PC-3 (cell line): ENCODE results near the gene CIITA. TPM values are rescaled to one million over a fixed set of nuclear protein-coding genes. Genes with fewer than 3 reads are reported as not detected.

Source experiments
- ATAC-seq: fragments of 200-7000 bp; cut with Tn5 transposase; 2 replicates; pipeline ENCODE4 v1.9.1; 2020; ENCODE audit warnings: mild to moderate bottlenecking, moderate library complexity
- BruUV-seq: library from RNA; stranded (reverse); fragments of 400-500 nt; replicated peaks from 2 replicates; lab custom pipeline; 2021; lab: Mats Ljungman, UMichigan
- CTCF ChIA-PET: fragments of 300-600 bp; sonication (Branson Sonifier 250); formaldehyde crosslinking; loops from one replicate; lab custom pipeline; 2022; ENCODE audit warnings: antibody characterized with exemption; lab: Charles Lee
- POLR2A ChIA-PET: fragments of 300-600 bp; sonication (Branson Sonifier 250); formaldehyde crosslinking; loops from one replicate; lab custom pipeline; 2022; ENCODE audit warnings: antibody characterized with exemption; ENCODE audit not compliant: unreplicated experiment; lab: Charles Lee
- DNase-seq: peaks from one replicate; pipeline ENCODE4 v3.0.0-alpha.2; 2015
- H2AFZ ChIP-seq: fragments of 300-600 bp; sonication (generic); 2 replicates; pipeline ENCODE4 v1.6.0; 2016; ENCODE audit warnings: antibody characterized with exemption, low read length
- H3F3A ChIP-seq: fragments of 300-600 bp; sonication (generic); one replicate; pipeline ENCODE4 v1.6.0; 2017; ENCODE audit warnings: antibody characterized with exemption, low read length, control low read depth, mild to moderate bottlenecking; ENCODE audit not compliant: unreplicated experiment
- H3K27ac ChIP-seq: fragments of 300-600 bp; sonication (generic); 2 replicates; pipeline ENCODE4 v1.5.1; 2016; ENCODE audit warnings: mild to moderate bottlenecking, low read length
- H3K27me3 ChIP-seq: fragments of 300-600 bp; sonication (generic); 2 replicates; pipeline ENCODE4 v1.6.1; 2016; ENCODE audit warnings: low read length, mixed read lengths
- H3K36me3 ChIP-seq: fragments of 300-600 bp; sonication (generic); 2 replicates; pipeline ENCODE4 v1.6.1; 2016; ENCODE audit warnings: low read depth, mixed run types, low read length, mixed read lengths
- H3K4me1 ChIP-seq: fragments of 300-600 bp; sonication (generic); 2 replicates; pipeline ENCODE4 v1.5.1; 2016; ENCODE audit warnings: low read length; ENCODE audit not compliant: insufficient read depth
- H3K4me2 ChIP-seq: fragments of 300-600 bp; sonication (generic); 2 replicates; pipeline ENCODE4 v1.6.0; 2016; ENCODE audit warnings: low read length
- H3K4me3 ChIP-seq: fragments of 300-600 bp; sonication (generic); 2 replicates; pipeline ENCODE4 v1.5.1; 2016; ENCODE audit warnings: mild to moderate bottlenecking, low read length, mixed read lengths
- H3K79me2 ChIP-seq: fragments of 300-600 bp; sonication (generic); 2 replicates; pipeline ENCODE4 v1.6.1; 2017; ENCODE audit warnings: low read length, mixed read lengths
- H3K9ac ChIP-seq: fragments of 300-600 bp; sonication (generic); 2 replicates; pipeline ENCODE4 v1.6.0; 2016; ENCODE audit warnings: mild to moderate bottlenecking, low read length
- H3K9me2 ChIP-seq: fragments of 300-600 bp; sonication (generic); replicated peaks from 2 replicates; pipeline ENCODE4 v1.6.1; 2016; ENCODE audit warnings: mixed run types, low read length, mixed read lengths
- H3K9me3 ChIP-seq: fragments of 300-600 bp; sonication (generic); 2 replicates; pipeline ENCODE4 v1.6.1; 2016; ENCODE audit warnings: low read length, mixed read lengths
- H4K20me1 ChIP-seq: fragments of 300-600 bp; sonication (generic); 2 replicates; pipeline ENCODE4 v1.6.1; 2016; ENCODE audit warnings: low read length, mixed read lengths
- EZH2 ChIP-seq: fragments of 300-600 bp; sonication (generic); IDR thresholded peaks from one replicate; pipeline ENCODE4 v1.6.1; 2017; ENCODE audit warnings: antibody characterized with exemption, mild to moderate bottlenecking, low read length; ENCODE audit not compliant: unreplicated experiment
- EZH2phosphoT487 ChIP-seq: fragments of 300-600 bp; sonication (generic); IDR thresholded peaks from 2 replicates; pipeline ENCODE4 v1.6.1; 2018; ENCODE audit warnings: mild to moderate bottlenecking, antibody characterized with exemption, low read length, borderline replicate concordance
- intact Hi-C: fragments of 100-400 bp; cut with micrococcal nuclease; formaldehyde crosslinking; loops from 2 replicates; pipeline ENCODE4 v1.9.0; 2023
- total RNA-seq: library from RNA; depleted of rRNA; stranded (reverse); fragments of >200 nt; gene quantifications from 2 replicates; pipeline ENCODE4 v1.2.3, GENCODE V29; 2014
- TF ChIP-seq, protein P1 (sequence below): fragments of 300-600 bp; sonication (generic); conservative IDR thresholded peaks from 2 replicates; pipeline ENCODE4 v1.5.1; 2017; ENCODE audit warnings: antibody characterized with exemption, low read depth, mild to moderate bottlenecking, low read length

CIITA gene
- total RNA-seq, 1 experiment from 2014 or later = not detected

DNA sequence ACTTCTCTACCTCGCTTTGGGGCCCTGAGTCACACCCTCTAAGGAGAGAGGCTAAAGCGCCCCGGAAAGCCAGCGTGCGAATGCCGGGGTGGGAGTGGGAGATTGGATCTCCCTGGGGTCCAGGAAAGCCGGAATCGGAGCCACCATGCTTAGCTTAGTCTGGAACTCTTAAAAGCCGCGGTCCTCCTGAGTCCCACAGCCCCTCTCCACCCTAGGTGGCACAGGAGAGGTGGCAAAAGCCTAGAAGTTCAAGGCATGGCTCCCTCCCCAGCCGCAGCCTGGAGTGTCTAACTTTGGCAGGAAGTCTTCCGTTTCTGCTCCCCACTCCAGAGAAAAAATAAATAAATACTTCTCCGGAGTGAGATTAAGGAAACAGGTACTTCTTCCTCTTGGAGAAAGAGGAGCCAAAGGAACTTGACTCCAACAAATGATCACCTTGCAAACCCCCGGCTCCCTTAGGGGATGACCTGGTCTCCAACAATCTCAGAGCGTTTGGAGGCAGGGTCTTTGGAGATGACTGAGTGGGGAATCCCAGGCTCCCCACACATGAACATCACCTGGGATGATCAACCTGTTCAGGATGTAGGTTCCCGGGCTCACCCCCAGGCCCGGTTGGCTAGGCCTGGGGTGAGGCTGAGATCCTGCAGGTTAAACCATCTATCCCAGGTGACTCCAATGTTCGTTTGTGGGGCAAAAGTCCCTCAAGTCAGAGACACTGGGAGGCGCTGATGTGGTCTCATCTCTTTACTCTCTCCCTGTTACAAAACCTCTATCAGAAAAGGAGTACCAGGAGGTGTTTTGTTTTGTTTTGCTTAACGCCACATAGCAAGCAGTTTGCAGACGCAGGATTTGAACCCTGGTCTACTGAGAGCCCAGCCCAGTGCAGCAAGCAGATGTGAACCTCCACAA lies 2.9 kb downstream of the CIITA start:
- no TSS peak for BruUV-seq
- POLR2A ChIA-PET = no interaction called here
- ATAC-seq (no peak), DNase-seq (no peak)
- Histone ChIP-seq H3K79me2 (no peaks in the 10 kb centered on the region), H4K20me1 (no peaks in the 10 kb centered on the region), H3F3A (no peaks in the 10 kb centered on the region), H3K4me3 (no peak overlapping the region), H3K9ac (no peak overlapping the region), H3K4me2 (peak overlapping the region; percentile 83; the same call in 1 of the 2 replicates), H2AFZ (no peak overlapping the region), H3K27ac (no peak overlapping the region), H3K9me2 (no peaks in the 10 kb centered on the region), H3K27me3 (no peaks in the 10 kb centered on the region), H3K9me3 (no peaks in the 10 kb centered on the region), H3K36me3 (no peaks in the 10 kb centered on the region), H3K4me1 (peaks cover 24% of the 10 kb centered on the region)
- CTCF ChIA-PET = no interaction called here
- intact Hi-C loops = no loop called here
- TF ChIP-seq EZH2phosphoT487 (no peak), EZH2 (no peak)
- TF ChIP-seq, protein P1, sequence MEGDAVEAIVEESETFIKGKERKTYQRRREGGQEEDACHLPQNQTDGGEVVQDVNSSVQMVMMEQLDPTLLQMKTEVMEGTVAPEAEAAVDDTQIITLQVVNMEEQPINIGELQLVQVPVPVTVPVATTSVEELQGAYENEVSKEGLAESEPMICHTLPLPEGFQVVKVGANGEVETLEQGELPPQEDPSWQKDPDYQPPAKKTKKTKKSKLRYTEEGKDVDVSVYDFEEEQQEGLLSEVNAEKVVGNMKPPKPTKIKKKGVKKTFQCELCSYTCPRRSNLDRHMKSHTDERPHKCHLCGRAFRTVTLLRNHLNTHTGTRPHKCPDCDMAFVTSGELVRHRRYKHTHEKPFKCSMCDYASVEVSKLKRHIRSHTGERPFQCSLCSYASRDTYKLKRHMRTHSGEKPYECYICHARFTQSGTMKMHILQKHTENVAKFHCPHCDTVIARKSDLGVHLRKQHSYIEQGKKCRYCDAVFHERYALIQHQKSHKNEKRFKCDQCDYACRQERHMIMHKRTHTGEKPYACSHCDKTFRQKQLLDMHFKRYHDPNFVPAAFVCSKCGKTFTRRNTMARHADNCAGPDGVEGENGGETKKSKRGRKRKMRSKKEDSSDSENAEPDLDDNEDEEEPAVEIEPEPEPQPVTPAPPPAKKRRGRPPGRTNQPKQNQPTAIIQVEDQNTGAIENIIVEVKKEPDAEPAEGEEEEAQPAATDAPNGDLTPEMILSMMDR = no peak

DNA sequence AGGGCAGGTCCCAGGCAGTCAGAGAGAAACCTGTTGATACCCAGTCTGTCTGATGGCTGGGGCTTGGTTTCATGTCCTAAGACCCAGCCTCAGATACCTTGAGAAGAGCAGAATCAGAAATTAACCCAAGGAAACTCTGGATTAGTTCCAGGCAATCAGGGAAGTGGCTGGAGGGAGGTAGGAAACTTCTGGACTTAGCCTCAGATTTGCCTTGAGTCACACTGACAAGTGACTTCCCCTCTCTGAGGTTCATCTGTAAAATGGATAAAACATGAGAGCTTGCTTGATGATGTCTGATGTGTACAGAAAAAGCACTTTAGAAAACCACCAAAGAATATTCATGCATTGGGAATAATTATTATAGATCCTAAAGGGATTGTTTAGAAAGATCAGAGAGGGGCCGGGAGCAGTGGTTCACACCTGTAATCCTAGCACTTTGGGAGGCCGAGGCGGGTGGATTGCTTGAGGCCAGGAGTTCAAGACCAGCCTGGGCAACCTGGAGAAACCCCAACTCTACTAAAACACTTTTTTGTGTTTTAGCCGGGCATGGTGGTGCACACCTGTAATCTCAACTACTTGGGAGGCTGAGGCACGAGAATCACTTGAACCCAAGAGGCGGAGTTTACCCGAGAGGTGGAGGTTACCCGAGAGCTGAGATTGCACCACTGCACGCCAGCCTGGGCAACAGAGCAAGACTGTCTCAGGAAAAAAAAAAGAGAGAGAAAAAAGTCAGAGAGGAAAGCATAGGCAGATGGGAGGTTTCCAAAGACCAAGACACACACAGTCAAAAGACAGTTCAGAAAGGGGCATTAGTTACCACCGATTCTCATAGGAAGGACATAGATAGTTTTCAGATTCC lies 3.8 kb downstream of the CIITA start:
- peaks cover 24% of the 10 kb centered on the region for H3K4me1 ChIP-seq
- no peaks in the 10 kb centered on the region for H4K20me1 ChIP-seq
- TF ChIP-seq, protein P1 = no peak
- TF ChIP-seq EZH2phosphoT487 (no peak), EZH2 (no peak)
- H2AFZ ChIP-seq = no peak overlapping the region
- no peaks in the 10 kb centered on the region for H3K79me2 ChIP-seq
- no peak overlapping the region for H3K27ac ChIP-seq
- no TSS peak for BruUV-seq
- no peaks in the 10 kb centered on the region for H3K36me3 ChIP-seq
- intact Hi-C loops = no loop called here
- H3K4me2 ChIP-seq = no peak overlapping the region
- ATAC-seq = no peak
- no peak overlapping the region for H3K4me3 ChIP-seq
- H3F3A ChIP-seq = no peaks in the 10 kb centered on the region
- no peaks in the 10 kb centered on the region for H3K9me2 ChIP-seq
- no peak overlapping the region for H3K9ac ChIP-seq
- H3K9me3 ChIP-seq = no peaks in the 10 kb centered on the region
- POLR2A ChIA-PET = no interaction called here
- no peaks in the 10 kb centered on the region for H3K27me3 ChIP-seq
- no peak for DNase-seq
- CTCF ChIA-PET = no interaction called here
